ENCODE results near the gene GPRIN3. TPM values are rescaled to one million over a fixed set of nuclear protein-coding genes. Genes with fewer than 3 reads are reported as not detected.

Gene GPRIN3
- total RNA-seq, 1 experiment from 2014 or later: 0.40 TPM

GRCh38 chr4:89290727-89291516, 16.7 kb downstream of the GPRIN3 start:
- DNase-seq (ENCODE audit: low read depth): no peak

GRCh38 chr4:89289312-89289711, 18.3 kb downstream of the GPRIN3 start:
- no peak for DNase-seq (ENCODE audit: low read depth)

GRCh38 chr4:89288430-89288829, 19.2 kb downstream of the GPRIN3 start:
- DNase-seq (ENCODE audit: low read depth): no peak

GRCh38 chr4:89287945-89288344, 19.7 kb downstream of the GPRIN3 start:
- DNase-seq (ENCODE audit: low read depth): no peak

DNA sequence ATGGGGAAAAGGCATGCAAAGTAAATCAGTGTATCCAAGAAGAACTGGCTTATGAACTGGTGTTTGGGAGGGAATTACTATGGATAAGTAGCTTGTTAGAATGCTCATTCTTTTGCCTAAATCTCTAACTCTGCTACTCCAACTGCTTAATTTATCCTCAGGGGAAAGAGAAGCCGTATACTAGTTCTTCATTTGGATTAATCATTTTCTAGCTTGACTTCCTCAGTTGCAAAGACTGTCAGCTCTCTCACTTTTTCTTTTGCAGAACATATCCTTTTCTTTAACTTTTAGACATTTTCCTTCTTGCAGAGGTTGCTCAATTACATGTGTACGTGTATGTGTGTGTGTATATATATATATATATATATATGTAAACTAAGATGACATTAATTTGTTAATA, 21.9 kb downstream of the GPRIN3 start:
- DNase-seq (ENCODE audit: low read depth): no peak

GRCh38 chr4:89284828-89285227, 22.8 kb downstream of the GPRIN3 start:
- peak; percentile 18 for DNase-seq (ENCODE audit: low read depth)

GRCh38 chr4:89284020-89284424, 23.6 kb downstream of the GPRIN3 start:
- DNase-seq (ENCODE audit: low read depth): no peak

GRCh38 chr4:89283226-89284009, 24.2 kb downstream of the GPRIN3 start:
- peak; percentile 61 for DNase-seq (ENCODE audit: low read depth)

DNA sequence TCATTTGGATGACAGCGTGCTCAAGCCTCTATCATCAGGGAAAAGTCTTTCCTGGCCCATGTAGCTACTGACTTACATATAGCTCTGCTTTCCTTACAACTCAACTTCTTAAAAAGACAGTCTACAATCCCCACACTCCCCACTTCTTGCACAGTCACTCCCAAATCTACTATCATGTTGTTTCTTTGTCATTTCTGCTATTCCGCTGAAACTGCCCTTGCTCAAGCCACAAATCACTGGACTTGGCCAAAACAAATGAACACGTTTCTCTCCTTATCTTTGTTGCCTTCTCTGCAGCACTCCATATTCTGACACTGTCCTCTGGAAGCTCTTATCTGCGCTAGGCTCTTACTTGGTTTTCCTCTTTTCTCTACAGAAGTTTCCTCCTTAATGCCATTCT, 28.2 kb downstream of the GPRIN3 start:
- no peak for DNase-seq (ENCODE audit: low read depth)

DNA sequence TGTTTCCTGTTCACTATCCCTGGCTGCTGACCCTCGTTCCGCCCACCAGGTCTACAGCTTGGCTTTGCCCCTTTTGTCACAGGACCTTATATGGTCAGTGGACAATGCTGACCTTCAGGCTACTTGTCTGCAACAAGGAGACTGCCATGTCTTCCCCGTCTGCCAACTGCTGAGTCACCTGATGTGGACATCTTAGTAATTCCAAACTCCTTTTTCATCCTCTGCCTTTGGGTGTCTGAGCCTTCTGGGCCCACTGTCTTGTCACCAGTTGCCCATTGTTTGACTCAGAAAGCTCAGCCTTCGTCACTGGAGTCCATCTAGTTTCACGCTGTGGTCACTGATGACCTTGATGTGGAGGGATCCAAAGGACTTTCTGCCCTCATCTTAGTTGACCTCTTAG, 30.2 kb downstream of the GPRIN3 start:
- peak; percentile 35 for DNase-seq (ENCODE audit: low read depth)

DNA sequence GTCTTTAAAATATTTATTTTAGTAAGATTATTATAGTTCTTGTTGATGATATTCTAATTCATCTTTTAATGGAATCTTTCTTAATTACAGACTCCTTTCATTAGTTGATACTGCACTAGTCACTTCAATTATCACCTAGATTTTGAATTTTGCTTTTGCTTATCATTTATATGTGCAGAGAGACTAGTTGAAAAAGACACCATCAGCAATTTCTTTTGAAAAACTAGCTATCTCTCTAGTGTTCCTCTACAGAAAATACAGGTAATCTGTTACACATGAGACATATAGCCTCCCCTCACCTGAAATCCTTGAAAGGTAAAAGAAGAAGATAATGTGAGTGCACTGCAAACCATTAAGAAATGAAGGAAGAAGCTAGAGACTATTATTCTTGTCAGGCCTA, 31.3 kb downstream of the GPRIN3 start:
- no peak for DNase-seq (ENCODE audit: low read depth)

- DNase-seq (ENCODE audit: low read depth): no peak
Measured at GRCh38 chr4:89275587-89275986, 32.0 kb downstream of the GPRIN3 start.

DNA sequence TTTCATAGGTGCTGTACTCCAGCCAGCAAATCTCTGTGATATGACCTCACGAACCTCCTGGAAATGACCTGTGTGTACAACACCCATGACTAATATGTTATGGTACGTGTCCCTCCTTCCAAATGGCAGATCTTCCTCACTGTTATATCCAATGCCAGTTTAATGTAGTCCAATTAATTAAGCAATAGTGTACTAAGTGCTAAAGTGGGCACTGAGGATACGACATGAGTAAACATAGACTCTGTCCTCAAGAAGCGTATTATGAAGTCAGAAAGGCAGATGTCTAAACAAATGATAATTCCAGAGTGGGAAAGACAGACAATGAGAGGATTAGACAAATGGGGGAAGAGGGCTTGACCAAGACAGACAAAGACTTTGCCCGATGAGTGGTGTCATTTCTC, 33.9 kb downstream of the GPRIN3 start:
- no peak for DNase-seq (ENCODE audit: low read depth)

- no peak for DNase-seq (ENCODE audit: low read depth)
Measured at GRCh38 chr4:89270792-89271191, 36.8 kb downstream of the GPRIN3 start.

DNA sequence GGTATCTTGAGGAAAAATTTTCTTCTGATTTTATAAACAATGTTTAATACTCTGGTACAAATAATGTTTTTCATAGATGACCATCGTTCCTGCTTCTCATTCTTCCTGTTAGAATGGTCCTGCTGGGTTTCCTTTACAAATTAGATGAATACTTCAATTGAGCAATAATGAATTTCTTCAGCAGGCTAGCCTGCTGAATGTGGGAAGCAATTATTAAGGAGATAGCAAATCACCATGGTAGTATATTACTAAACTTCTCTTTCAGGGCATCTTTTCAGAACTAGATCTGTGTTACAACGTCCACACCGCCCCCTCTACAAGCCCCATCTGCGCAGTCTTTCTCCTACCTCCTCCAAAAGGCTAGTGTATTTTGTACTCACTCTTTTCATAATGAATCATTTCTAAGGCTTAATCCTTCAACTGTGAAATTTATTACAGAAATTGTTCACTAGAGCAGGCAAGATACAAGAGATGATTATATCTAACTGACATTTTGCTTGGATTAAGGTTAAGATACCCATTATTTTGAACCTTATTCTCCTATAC, 38.4 kb downstream of the GPRIN3 start:
- no peak for DNase-seq (ENCODE audit: low read depth)

DNA sequence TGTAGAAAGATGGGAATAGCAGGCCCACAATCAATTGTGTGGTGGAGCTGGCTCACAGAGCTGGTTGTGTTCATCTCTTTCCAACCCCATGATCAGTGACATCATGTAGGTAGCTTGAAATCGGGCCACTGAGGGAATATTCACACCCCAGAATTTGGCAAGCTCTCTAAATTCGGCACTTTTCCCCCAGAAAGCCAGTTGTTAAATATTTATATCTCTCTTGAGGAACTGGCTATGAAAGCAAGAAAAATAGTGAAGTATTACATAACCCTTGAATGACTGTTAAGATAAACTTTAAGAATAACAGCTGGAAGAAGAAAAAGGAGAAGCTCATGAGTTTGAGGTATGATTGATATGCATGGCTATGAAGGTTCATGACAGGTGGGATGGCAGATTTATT, 38.9 kb downstream of the GPRIN3 start:
- DNase-seq (ENCODE audit: low read depth): no peak

DNA sequence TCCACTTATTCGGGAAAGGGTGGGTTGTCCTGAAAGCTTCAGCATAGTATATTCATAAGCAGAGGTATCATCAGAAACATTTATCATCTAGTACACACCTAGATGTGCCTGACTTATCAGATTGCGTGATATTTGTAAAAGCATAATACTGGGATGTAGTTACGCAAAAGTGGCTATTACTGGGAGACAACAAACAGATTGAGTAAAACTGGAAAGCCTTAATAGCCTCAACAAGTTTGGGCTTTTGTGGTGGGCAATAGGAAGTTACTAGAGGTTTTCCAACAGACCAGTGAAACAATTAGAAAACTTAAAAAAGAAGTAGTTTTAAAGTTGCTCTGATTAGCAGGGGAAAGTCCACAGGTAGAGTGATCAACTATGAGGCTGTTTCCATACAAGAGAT, 39.8 kb downstream of the GPRIN3 start:
- no peak for DNase-seq (ENCODE audit: low read depth)

DNA sequence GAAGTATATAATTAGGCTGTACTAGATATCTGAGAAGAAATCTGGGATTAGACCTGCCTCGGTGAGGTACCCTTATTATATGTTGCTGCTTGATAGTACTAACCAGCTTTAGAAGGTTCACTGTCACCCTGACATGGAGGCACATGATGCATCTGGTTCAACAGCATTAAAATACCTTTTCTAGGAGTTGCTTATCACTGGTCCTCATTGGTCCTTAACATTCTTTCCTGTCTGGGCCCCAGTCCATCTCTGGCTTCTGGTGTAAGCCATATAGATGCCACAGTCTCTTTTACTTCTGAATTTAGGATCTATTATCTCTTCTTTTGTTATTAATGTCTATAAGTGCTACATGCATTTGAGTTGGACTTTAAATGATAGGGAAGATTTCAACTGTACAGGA, 40.2 kb downstream of the GPRIN3 start:
- DNase-seq (ENCODE audit: low read depth): no peak

DNA sequence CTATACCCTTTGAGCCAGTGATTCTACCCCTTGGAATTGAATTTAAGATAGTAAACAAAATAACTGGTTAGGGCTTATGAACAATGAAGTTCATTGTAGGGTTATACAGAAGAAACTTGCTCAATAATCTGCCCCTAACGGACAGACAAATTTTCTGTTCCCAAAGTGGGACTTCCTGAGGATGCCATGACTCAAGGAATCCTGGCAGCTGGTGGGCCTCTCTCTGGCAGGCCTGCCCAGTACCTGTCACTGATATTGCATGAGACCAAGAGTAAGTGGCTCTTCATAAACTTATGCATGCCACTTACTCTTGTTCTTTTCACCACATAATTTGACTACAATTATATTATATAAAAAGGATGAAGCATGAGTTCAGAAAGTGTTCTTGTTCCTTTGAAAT, 41.5 kb downstream of the GPRIN3 start:
- DNase-seq (ENCODE audit: low read depth): peak; percentile 53

GRCh38 chr4:89263265-89263664, 44.3 kb downstream of the GPRIN3 start:
- no peak for DNase-seq (ENCODE audit: low read depth)

DNA sequence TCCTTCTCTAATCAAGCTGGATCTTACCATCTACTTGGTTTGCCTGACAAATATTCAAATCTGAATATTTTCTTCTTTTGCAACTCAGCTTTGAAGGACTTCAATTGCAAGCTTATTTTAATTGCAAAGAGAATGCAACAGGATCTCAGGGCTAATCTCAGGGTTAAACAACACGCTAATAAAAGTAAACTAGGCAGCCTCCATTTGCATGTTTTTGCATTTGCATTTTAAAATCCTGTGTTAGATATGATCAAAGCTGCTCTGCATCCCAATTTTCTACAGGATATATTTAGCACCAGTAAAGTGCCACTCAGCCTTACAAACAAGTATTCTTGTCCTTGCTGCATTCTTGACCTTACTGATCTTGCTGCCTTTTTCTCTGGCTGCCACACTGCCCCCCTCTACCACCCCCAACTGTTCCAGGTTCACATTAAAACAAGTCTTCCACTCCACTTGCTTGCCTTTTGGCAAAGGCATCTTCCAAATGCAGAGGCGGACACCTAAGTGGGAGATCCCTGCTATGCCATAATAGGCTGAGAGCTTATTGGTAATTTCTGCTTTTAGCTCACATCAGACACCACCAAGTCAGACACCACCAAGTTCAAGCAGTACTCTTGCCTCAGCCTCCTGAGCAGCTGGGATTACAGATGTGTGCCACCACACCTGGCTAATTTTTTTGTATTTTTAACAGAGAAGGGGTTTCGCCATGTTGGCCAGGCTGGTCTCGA, 48.1 kb downstream of the GPRIN3 start:
- no peak for DNase-seq (ENCODE audit: low read depth)

GRCh38 chr4:89258506-89258905, 49.1 kb downstream of the GPRIN3 start:
- DNase-seq (ENCODE audit: low read depth): no peak
